ENCODE measurements around the gene AVPI1. TPM values are rescaled to one million over a fixed set of nuclear protein-coding genes. Genes with fewer than 3 reads are reported as not detected.
"Not testable (repeated sequence)": the region's sequence is repeated elsewhere in the genome, so short reads cannot be mapped to it uniquely, and the experiment has no call there.

AVPI1 gene
- total RNA-seq, 1 donor from 2014 or later = 1.3 TPM

DNA sequence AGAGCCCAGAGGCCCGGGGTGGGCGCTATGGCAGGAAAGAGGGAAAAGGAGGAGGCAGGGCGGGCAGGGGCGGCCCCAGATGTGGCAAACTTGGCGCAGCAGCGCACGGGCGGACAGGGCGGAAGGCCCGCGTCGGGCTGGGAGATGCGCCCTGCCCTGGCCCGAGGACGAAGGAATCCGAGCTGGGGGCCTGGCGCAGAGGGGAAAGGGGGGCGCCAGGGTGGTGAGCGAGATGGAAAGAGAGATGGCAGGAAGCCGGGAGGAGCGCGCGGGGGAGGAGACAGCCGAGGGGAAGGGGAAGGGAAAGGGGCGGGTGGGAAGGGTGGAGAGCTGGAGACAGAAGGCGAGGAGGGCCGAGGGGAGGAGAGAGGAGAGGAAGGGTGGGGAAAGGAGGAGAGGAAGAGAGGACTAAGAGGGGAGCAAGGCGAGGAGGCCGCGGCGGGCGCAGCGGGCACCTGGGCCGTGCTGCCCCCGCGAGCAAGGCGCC lies 26.3 kb upstream of the AVPI1 start, which contains the start of gene MARVELD1:
Gene MARVELD1 (plus strand): TSS at position 392 of the 487 bp plus-strand sequence. CDS start 147 bp downstream, outside the sequence.
- intact Hi-C loops (cut with micrococcal nuclease) = no loop called here

- intact Hi-C loops (cut with micrococcal nuclease) = no loop called here
These were observed 24.9 kb upstream of the AVPI1 start for GRCh38 chr10:97711640-97712572.

DNA sequence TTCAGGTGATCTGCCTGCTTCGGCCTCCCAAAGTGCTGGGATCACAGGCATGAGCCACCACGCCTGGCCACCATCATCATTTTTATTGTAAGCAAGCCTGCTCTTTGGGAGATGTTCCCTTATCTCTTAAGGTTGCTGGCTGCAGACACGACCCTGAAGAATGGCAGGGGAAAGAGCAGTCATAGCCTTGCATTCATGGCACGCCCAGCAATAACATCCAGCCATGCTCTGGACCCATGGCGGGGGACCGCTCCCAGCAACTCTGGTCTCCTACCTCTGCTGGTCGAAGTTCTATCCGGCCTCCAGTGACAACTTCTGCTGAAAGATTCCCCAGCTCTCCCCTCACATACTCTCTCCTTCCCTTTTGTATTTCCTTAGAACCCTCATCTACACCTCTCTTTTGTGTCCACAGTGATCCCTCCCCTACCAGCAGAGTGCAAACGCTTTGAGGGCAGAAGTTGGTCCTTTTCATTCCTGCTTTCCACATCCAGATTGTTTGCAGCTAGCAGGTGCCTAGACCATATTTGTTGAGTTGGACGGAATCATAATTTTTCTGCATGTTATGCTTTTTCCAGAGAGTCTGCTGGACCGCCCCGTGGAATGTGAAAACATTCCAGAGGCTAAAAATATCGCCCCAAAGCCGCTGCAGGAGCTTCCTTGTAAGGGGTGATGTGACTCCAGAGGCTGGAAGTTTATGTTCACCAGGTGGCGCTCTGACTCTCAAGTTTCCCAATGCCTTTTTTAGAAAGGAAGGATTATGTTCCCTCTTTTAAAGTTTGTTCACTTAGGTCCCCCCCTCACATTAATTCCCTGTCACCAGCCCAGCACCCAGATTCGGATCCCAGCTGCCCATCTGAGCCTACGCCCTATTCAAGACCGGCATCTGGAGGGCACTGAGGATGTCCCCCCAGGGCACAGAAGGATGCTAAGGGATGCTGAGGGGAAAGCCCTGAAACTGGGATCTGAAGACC lies 22.2 kb upstream of the AVPI1 start:
- intact Hi-C loops (cut with micrococcal nuclease) = loop anchor here (1.0 kb wide), 2 partner anchors 22 to 160 kb away; no protein-coding TSS in a partner anchor

DNA sequence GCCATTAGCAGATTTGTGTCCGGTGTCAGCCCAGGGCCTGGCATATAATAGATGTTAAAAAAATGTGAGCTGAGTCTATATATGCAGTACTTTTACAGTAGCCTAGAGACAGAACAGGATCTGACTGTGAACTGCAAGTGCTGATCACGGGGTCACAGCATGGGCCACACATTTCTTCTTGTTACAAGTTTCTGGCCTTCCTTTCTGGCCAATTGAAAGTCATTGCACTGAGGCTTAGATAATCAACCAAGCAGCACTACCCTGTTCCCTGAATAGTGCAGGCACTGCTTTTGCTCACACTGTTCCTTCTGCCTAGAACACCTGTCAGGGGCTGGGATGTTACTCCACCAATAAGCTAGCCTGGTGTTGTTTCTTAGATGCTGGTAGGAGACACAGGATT lies 21.1 kb upstream of the AVPI1 start:
- intact Hi-C loops (cut with micrococcal nuclease) = no loop called here

- intact Hi-C loops (cut with micrococcal nuclease) = no loop called here
These were observed 20.3 kb upstream of the AVPI1 start for GRCh38 chr10:97707134-97707861.

DNA sequence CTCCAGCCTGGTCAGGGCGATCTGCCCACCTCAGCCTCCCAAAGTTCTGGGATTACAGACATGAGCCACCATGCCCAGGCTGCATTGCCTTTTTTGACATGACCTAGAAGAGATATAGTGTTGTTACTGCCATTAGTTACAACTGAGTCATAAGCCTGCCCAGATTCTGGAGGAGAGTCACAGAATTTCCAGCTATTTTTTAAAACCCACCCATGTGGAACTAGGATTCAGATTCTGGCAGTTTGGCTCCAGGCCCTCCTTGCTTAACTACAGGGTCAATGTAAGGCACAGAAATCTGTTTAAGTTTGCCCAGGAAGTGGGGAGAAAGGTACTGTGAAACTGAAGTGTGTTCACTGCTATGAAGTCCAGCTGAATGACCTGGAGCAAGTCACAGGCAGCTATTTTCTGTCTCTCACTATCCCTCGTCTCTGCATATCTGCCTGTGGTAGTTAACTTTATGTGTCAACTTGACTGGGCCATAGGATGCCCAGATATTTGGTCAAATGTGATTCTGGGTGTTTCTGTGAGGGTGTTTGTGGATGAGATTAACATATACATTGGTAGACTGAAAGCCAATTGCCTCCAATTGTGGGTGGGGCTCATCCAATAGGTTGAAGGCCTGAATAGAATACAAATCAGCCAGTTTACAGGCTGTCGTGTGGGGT lies 18.1 kb upstream of the AVPI1 start:
- intact Hi-C loops (cut with micrococcal nuclease) = no loop called here

DNA sequence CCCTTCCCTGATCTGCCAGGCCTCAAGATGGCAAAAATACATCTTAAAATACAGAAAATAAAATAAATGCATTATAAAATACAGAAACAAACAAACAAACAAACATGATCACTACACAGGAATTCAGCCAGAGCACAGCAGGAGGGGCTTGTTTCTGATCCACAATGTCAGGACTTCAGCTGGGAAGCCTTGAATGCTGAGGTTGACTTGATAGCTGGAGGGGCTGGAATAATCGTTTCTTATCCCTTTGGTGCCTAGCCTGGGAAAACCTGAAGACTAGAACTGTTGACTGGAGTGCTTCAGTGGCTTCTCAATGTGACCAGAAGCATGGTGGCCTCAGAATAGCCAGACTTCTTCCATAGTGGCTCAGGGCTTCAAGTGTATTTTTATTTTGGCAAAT lies 17.3 kb upstream of the AVPI1 start:
- intact Hi-C loops (cut with micrococcal nuclease) = loop anchor here (5.0 kb wide), 1 partner anchor 343 kb away; no protein-coding TSS in a partner anchor

- intact Hi-C loops (cut with micrococcal nuclease) = loop anchor here (5.0 kb wide), 1 partner anchor 344 kb away; no protein-coding TSS in a partner anchor
These were observed 16.5 kb upstream of the AVPI1 start for GRCh38 chr10:97703398-97704067.

DNA sequence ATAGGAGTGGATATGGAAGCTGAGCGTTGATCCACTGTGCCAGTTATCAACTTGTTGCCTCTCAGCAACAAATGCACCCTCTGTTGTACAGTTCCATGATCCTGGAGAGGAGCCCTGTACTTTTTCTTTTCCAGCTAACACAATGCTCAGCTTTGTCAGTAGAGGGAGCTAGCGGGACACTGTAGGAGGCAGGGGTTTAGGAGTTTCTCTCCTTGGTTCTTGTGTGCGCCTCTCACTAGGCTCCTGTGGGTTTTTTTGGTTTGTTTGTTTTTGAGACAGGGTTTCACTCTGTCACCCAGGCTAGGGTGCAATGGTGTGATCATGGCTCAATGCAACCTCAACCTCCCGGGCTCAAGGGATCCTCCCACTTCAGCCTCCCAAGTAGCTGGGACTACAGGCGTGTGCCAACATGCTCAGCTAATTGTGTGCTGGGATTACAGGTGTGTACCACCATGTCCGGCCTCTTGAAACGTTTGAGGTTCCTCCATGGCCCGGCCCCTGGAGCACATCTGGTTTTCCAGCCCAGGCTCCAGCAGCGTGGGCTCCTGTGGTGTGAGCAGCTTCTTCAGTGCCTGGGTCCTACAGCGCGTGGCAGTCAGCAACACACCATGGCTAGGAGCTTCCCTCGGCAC lies 14.5 kb upstream of the AVPI1 start:
- intact Hi-C loops (cut with micrococcal nuclease) = loop anchor here (1.0 to 5.0 kb wide), 3 partner anchors 15 to 346 kb away; partner anchors contain the start of gene AVPI1

DNA sequence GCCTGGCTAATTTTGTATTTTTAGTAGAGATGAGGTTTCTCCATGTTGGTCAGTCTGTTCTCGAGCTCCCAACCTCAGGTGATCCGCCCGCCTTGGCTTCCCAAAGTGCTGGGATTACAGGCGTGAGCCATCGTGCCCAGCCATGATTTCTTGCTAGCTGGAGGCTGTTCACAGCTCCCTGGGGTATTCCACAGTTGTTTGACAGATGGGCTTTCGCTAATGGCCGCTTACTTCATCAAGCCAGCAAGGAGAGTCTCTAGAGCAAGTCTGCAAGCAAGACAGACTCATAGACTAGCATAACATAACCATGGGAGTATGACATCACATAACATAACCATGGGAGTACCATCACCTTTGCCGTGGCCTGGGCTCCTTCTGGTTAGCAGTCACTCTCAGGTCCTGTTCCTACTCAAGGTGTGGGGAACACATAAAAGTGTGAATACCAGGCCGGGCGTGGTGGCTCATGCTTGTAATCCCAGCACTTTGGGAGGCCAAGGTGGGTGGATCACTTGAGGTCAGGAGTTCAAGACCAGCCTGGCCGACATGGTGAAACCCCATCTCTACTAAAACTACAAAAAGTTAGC lies 11.1 kb upstream of the AVPI1 start:
- intact Hi-C loops (cut with micrococcal nuclease) = not testable (repeated sequence)

DNA sequence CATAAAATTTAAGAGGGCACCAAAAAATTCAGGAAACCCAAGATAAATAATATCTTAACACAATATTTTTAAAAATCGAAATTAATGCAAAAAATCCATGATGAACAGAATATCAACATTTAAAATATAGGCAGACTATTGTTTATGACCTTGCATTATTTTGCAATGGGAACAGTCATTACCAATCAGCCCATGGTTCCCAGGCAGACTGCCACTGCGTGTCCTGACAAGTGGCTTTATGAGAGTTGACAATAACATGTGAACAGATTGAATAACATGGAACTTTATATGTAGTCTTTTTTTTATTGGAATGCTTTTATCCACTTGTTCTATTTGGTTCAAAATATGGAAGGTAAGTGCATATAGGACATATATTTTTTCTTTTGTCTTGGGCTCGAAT lies 3.1 kb upstream of the AVPI1 start:
- intact Hi-C loops (cut with micrococcal nuclease) = no loop called here

- intact Hi-C loops (cut with micrococcal nuclease) = no loop called here
These were observed 2.5 kb upstream of the AVPI1 start for GRCh38 chr10:97689559-97690020.

- intact Hi-C loops (cut with micrococcal nuclease) = loop anchor here (1.0 to 2.0 kb wide), 5 partner anchors 13 to 190 kb away; partner anchors contain the start of genes MMS19, PI4K2A, UBTD1 and ZFYVE27
These were observed 1.0 kb upstream of the AVPI1 start for GRCh38 chr10:97687785-97688781.

DNA sequence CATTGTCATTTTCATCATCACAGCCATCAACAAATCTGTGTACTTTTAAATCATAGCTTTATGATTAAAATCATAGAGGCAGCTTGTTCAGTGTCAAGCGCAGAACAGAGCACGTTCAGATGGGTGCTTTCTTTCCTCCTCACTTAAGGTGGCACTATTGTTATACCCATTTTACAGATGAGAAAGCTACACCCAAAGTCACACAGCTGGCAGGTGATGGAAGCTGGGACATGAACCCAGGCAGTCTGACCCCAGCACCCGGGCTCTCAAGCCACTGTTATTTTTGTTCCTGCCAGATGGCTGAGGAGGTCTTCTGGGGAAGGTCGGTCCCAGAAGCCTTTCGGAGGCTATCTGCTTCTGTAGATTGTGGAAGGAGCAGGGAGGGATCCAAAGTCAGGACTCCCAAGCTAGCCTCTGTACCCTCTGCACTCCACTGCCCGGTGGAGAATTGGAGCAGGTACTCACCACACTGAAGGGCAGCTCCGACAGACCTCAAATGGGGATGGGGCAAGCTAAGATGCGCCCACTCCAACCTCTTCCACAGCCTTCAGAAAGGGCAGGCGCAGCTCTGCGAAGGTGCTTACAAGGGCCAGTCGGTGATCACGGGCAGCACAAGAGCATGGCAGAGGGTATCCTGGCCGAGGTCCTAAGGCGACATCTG lies 610 bp downstream of the AVPI1 start:
- intact Hi-C loops (cut with micrococcal nuclease) = loop anchor here (2.0 kb wide), 2 partner anchors 14 to 28 kb away; no protein-coding TSS in a partner anchor

GRCh38 chr10:97685395-97685958 lies 1.6 kb downstream of the AVPI1 start:
- intact Hi-C loops (cut with micrococcal nuclease) = no loop called here

- intact Hi-C loops (cut with micrococcal nuclease) = no loop called here
These were observed 2.1 kb downstream of the AVPI1 start for GRCh38 chr10:97684866-97685394.

Measured in T-helper 2 cell treated with Interferon-gamma antibody and Interleukin-4, amounts not matched to agents 100 ng/mL and 5 ng/mL, for 36 hours (primary cell).